IMR-90 (cell line): ENCODE results near the gene PLEKHF1. TPM values are rescaled to one million over a fixed set of nuclear protein-coding genes. Genes with fewer than 3 reads are reported as not detected.

ENCODE experiments used
- ATAC-seq: fragments of 200-7000 bp; cut with Tn5 transposase; 2 replicates; pipeline ENCODE4 v1.9.1; 2020; ENCODE audit warnings: low read depth, mild to moderate bottlenecking, moderate library complexity
- BruUV-seq: library from RNA; stranded (reverse); fragments of 400-500 nt; replicated peaks from 2 replicates; lab custom pipeline; 2021; lab: Mats Ljungman, UMichigan
- CTCF ChIA-PET: fragments of 300-600 bp; formaldehyde crosslinking; extraction: SDS; loops from one replicate; lab custom pipeline; 2021; ENCODE audit warnings: antibody characterized with exemption; lab: Yijun Ruan, JAX
- POLR2A ChIA-PET: fragments of 300-600 bp; sonication (Branson Sonifier 250); formaldehyde crosslinking; loops from one replicate; lab custom pipeline; 2022; ENCODE audit warnings: antibody characterized with exemption; ENCODE audit not compliant: unreplicated experiment; lab: Charles Lee
- DNase-seq: peaks from one replicate; pipeline ENCODE4 v3.0.0; 2013
- H2AFZ ChIP-seq: replicated peaks from 2 replicates; pipeline ENCODE3; 2013; ENCODE audit warnings: low read length, mild to moderate bottlenecking; ENCODE audit not compliant: poor library complexity
- H2AK5ac ChIP-seq: 2 replicates; pipeline ENCODE4 v1.6.1; 2013; ENCODE audit warnings: low read depth, low read length, inconsistent platforms
- H2AK9ac ChIP-seq: replicated peaks from 2 replicates; pipeline ENCODE3; 2013; ENCODE audit warnings: mild to moderate bottlenecking, low read depth, low read length, moderate library complexity; ENCODE audit not compliant: poor library complexity
- H2BK120ac ChIP-seq: 2 replicates; pipeline ENCODE4 v1.6.1; 2013; ENCODE audit warnings: low read depth, low read length, inconsistent platforms
- H2BK15ac ChIP-seq: 3 replicates; pipeline ENCODE4 v1.6.1; 2013; ENCODE audit warnings: low read depth, low read length, inconsistent platforms
- H2BK20ac ChIP-seq: 2 replicates; pipeline ENCODE4 v1.6.1; 2013; ENCODE audit warnings: low read depth, mild to moderate bottlenecking, inconsistent platforms, low read length, moderate library complexity
- H2BK5ac ChIP-seq: 2 replicates; pipeline ENCODE4 v1.6.1; 2013; ENCODE audit warnings: mild to moderate bottlenecking, low read depth, low read length, inconsistent platforms; ENCODE audit not compliant: poor library complexity, severe bottlenecking
- H3K14ac ChIP-seq: replicated peaks from 2 replicates; pipeline ENCODE4 v1.6.1; 2013; ENCODE audit warnings: low read depth, low read length, inconsistent platforms
- H3K18ac ChIP-seq: 2 replicates; pipeline ENCODE4 v1.6.1; 2013; ENCODE audit warnings: low read depth, low read length, control low read depth
- H3K23ac ChIP-seq: 2 replicates; pipeline ENCODE4 v1.6.1; 2013; ENCODE audit warnings: low read depth, low read length, inconsistent platforms
- H3K27ac ChIP-seq: 2 replicates; pipeline ENCODE4 v1.5.1; 2013; ENCODE audit warnings: mild to moderate bottlenecking, control low read depth, low read length; ENCODE audit not compliant: insufficient read depth
- H3K27me3 ChIP-seq: 2 replicates; pipeline ENCODE4 v1.6.1; 2013; ENCODE audit warnings: low read length; ENCODE audit not compliant: control insufficient read depth, insufficient read depth
- H3K36me3 ChIP-seq: 2 replicates; pipeline ENCODE4 v1.6.1; 2013; ENCODE audit warnings: low read length, mixed read lengths; ENCODE audit not compliant: control insufficient read depth, insufficient read depth
- H3K4ac ChIP-seq: 2 replicates; pipeline ENCODE4 v1.6.1; 2013; ENCODE audit warnings: low read depth, low read length, inconsistent platforms
- H3K4me1 ChIP-seq: 2 replicates; pipeline ENCODE4 v1.6.1; 2013; ENCODE audit warnings: low read length, mixed read lengths; ENCODE audit not compliant: control insufficient read depth, insufficient read depth
- H3K4me2 ChIP-seq: 2 replicates; pipeline ENCODE4 v1.6.1; 2013; ENCODE audit warnings: low read depth, mild to moderate bottlenecking, control low read depth, low read length, moderate library complexity
- H3K4me3 ChIP-seq: 2 replicates; pipeline ENCODE4 v1.5.1; 2013; ENCODE audit warnings: low read depth, mild to moderate bottlenecking, control low read depth, low read length, moderate library complexity; ENCODE audit not compliant: insufficient read depth
- H3K56ac ChIP-seq: 2 replicates; pipeline ENCODE4 v1.6.1; 2013; ENCODE audit warnings: low read length, inconsistent platforms; ENCODE audit not compliant: insufficient read depth; ENCODE audit errors: extremely low read depth
- H3K79me1 ChIP-seq, 2 experiments: 2 replicates each; pipeline ENCODE4 v1.6.1; 2013; ENCODE audit warnings: low read length in 2 of 2, inconsistent platforms in 1 of 2, low read depth in 1 of 2
- H3K9ac ChIP-seq: 2 replicates; pipeline ENCODE4 v1.6.1; 2013; ENCODE audit warnings: low read depth, low read length, control low read depth
- H3K9me1 ChIP-seq: 2 replicates; pipeline ENCODE4 v1.6.1; 2013; ENCODE audit warnings: low read length, inconsistent platforms; ENCODE audit not compliant: insufficient read depth
- H3K9me3 ChIP-seq: 2 replicates; pipeline ENCODE4 v1.6.1; 2013; ENCODE audit warnings: low read length; ENCODE audit not compliant: control insufficient read depth, insufficient read depth
- H4K20me1 ChIP-seq: 2 replicates; pipeline ENCODE4 v1.6.1; 2013; ENCODE audit warnings: low read length, inconsistent platforms; ENCODE audit not compliant: insufficient read depth
- H4K5ac ChIP-seq: 2 replicates; pipeline ENCODE4 v1.6.1; 2013; ENCODE audit warnings: mild to moderate bottlenecking, low read depth, low read length, control low read depth
- H4K8ac ChIP-seq, 2 experiments: 2 replicates each; pipeline ENCODE4 v1.6.1; 2013; ENCODE audit warnings: low read depth in 2 of 2, low read length in 2 of 2, control low read depth in 1 of 2, inconsistent platforms in 1 of 2
- H4K91ac ChIP-seq: 2 replicates; pipeline ENCODE4 v1.6.1; 2013; ENCODE audit warnings: low read depth, low read length, inconsistent platforms; ENCODE audit not compliant: insufficient read depth
- BHLHE40 ChIP-seq: fragments of 150-350 bp; IDR thresholded peaks from 2 replicates; pipeline ENCODE4 v1.6.1; 2016; ENCODE audit warnings: mild to moderate bottlenecking, low read depth, low read length
- CEBPB ChIP-seq: IDR thresholded peaks from 2 replicates; pipeline ENCODE4 v1.6.1; 2012; ENCODE audit warnings: low read depth, low read length, improper control_type of control experiment
- CHD1 ChIP-seq: IDR thresholded peaks from 2 replicates; pipeline ENCODE4 v1.6.1; 2012; ENCODE audit warnings: low read depth, low read length, improper control_type of control experiment
- CTCF ChIP-seq: conservative IDR thresholded peaks from 2 replicates; pipeline ENCODE4 v1.5.1; 2012; ENCODE audit warnings: mild to moderate bottlenecking, low read depth, low read length, improper control_type of control experiment
- ELK1 ChIP-seq: fragments of 150-350 bp; IDR thresholded peaks from 2 replicates; pipeline ENCODE4 v1.6.1; 2016; ENCODE audit warnings: low read depth, mild to moderate bottlenecking, low read length, moderate library complexity, borderline replicate concordance
- FOS ChIP-seq: fragments of 150-350 bp; IDR thresholded peaks from 2 replicates; pipeline ENCODE4 v1.6.1; 2016; ENCODE audit warnings: low read depth, low read length
- MAFK ChIP-seq: IDR thresholded peaks from 2 replicates; pipeline ENCODE4 v1.6.1; 2012; ENCODE audit warnings: low read depth, low read length, improper control_type of control experiment
- MAZ ChIP-seq: IDR thresholded peaks from 2 replicates; pipeline ENCODE4 v1.6.1; 2012; ENCODE audit warnings: low read depth, mild to moderate bottlenecking, low read length, improper control_type of control experiment, moderate library complexity, borderline replicate concordance
- MXI1 ChIP-seq: IDR thresholded peaks from 2 replicates; pipeline ENCODE4 v1.6.1; 2012; ENCODE audit warnings: low read depth, mild to moderate bottlenecking, low read length, moderate library complexity, borderline replicate concordance
- NFE2L2 ChIP-seq: fragments of 150-350 bp; IDR thresholded peaks from 2 replicates; pipeline ENCODE4 v1.6.1; 2016; ENCODE audit warnings: low read depth, mild to moderate bottlenecking, low read length
- POLR2A ChIP-seq: IDR thresholded peaks from 2 replicates; pipeline ENCODE4 v1.6.1; 2012; ENCODE audit warnings: mild to moderate bottlenecking, low read depth, low read length
- RAD21 ChIP-seq: IDR thresholded peaks from 2 replicates; pipeline ENCODE4 v1.6.1; 2012; ENCODE audit warnings: low read length, improper control_type of control experiment
- RCOR1 ChIP-seq: IDR thresholded peaks from 2 replicates; pipeline ENCODE4 v1.6.1; 2012; ENCODE audit warnings: mild to moderate bottlenecking, low read length, improper control_type of control experiment; ENCODE audit not compliant: insufficient replicate concordance
- RFX5 ChIP-seq: IDR thresholded peaks from 2 replicates; pipeline ENCODE4 v1.8.0; 2012; ENCODE audit warnings: low read depth, mild to moderate bottlenecking, low read length, moderate library complexity
- SMC3 ChIP-seq: fragments of 150-350 bp; IDR thresholded peaks from 2 replicates; pipeline ENCODE4 v1.6.1; 2016; ENCODE audit warnings: low read depth, mild to moderate bottlenecking, antibody characterized with exemption, low read length, moderate library complexity
- USF2 ChIP-seq: fragments of 150-350 bp; IDR thresholded peaks from 2 replicates; pipeline ENCODE4 v1.6.1; 2017; ENCODE audit warnings: mild to moderate bottlenecking, antibody characterized with exemption, low read length, low read depth
- WGBS, 2 experiments: methylation state at CpG; one replicate each; pipeline versions ENCODE4 v1.1.5 to v1.1.7; 2013; ENCODE audit warnings: missing lambda C conversion rate in 2 of 2; ENCODE audit not compliant: insufficient read length in 1 of 2; ENCODE audit errors: extremely low coverage in 2 of 2; 5-methylcytosine and 5-hydroxymethylcytosine counted together
- dilution Hi-C: fragments of 300-500 bp; cut with HindIII; formaldehyde crosslinking; loops from one replicate; pipeline ENCODE4 v1.14.3; 2018; ENCODE audit warnings: low sequenced_read_pairs; ENCODE audit not compliant: unreplicated experiment
- in situ Hi-C: fragments of 300-500 bp; cut with MboI; formaldehyde crosslinking; loops from 3 replicates; pipeline ENCODE4 v1.14.3; 2019; ENCODE audit warnings: low sequenced_read_pairs, inconsistent platforms, mixed read lengths
- intact Hi-C: fragments of 100-400 bp; cut with micrococcal nuclease; formaldehyde crosslinking; loops from 2 replicates; pipeline ENCODE4 v1.10.0; 2022
- polyA plus RNA-seq, 3 experiments: library from polyadenylated mRNA; depleted of rRNA; stranded (reverse); fragments of >200 nt; gene quantifications; 2 replicates each; pipeline ENCODE4 v1.2.3, GENCODE V29; 2012; ENCODE audit warnings: low replicate concordance in 1 of 3
- total RNA-seq: library from RNA; depleted of rRNA; stranded (reverse); fragments of >200 nt; gene quantifications from 2 replicates; pipeline ENCODE4 v1.2.3, GENCODE V29; 2012

Gene PLEKHF1
- total and polyA plus RNA-seq, 2 of the 4 experiments (the other 2 are of a cell fraction), result 5.0 to 6.6 TPM

DNA sequence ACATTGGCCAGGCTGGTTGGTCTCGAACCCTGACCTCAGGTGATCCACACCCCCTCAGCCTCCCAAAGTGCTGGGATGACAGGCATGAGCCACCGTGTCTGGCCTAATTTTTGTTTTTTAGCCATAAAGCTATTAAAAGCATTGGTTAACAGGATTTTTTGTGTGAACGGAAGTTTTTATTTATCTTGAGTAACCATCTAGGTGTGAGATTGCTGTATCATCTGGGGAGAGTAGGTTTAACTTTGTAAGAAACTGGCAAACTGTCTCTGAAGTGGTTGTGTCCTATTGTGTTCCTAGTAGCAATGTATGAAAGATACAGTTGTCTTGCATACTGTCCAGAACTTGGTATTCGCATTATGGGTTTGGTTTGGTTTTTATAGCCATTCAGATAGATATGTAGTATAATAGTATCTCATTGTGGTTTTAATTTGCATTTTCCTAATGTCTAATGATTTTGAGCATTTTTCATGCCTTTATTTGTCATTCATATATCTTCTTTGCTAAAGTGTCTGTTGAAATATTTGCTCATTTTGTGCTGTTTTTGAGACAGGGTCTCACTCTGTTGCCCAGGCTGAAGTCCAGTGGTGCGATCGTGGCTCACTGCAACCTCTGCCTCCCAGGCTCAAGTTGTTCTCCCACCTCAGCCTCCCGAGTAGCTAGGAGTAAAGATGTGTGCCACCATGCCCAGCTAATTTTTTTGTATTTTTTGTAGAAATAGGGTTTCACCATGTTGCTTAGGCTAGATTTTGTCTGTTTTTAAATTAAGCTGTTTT, 13.5 kb upstream of the PLEKHF1 start:
- Histone ChIP-seq H3K9me3 (no peaks in the 10 kb centered on the region), H3K27me3 (peaks cover 9% of the 10 kb centered on the region), H3K9ac (no peak overlapping the region), H2BK20ac (no peak overlapping the region), H2AK5ac (no peak overlapping the region), H2BK5ac (no peak overlapping the region), H4K91ac (no peak overlapping the region), H3K14ac (no peak overlapping the region), H3K27ac (no peak overlapping the region), H2AFZ (no peak overlapping the region), H2BK15ac (no peak overlapping the region), H3K18ac (no peak overlapping the region), H2BK120ac (no peak overlapping the region), H3K4me3 (no peak overlapping the region), H3K4me2 (no peak overlapping the region), H3K36me3 (no peaks in the 10 kb centered on the region), H3K4ac (no peak overlapping the region), H4K8ac (no peak overlapping the region), H3K9me1 (no peaks in the 10 kb centered on the region), H3K23ac (no peak overlapping the region), H2AK9ac (no peak overlapping the region), H3K4me1 (no peaks in the 10 kb centered on the region), H3K56ac (no peak overlapping the region), H3K79me1 (no peaks in the 10 kb centered on the region), H4K5ac (no peak overlapping the region), H4K20me1 (no peaks in the 10 kb centered on the region)
- no peak for DNase-seq
- POLR2A ChIA-PET, result no interaction called here
- no TSS peak for BruUV-seq
- CTCF ChIA-PET, result no interaction called here
- ATAC-seq, result no peak
- no peak for TF ChIP-seq POLR2A
- TF ChIP-seq ELK1, result no peak
- no peak for TF ChIP-seq CHD1
- no peak for TF ChIP-seq MAZ
- TF ChIP-seq MAFK, result no peak
- no peak for TF ChIP-seq RCOR1
- no peak for TF ChIP-seq NFE2L2
- TF ChIP-seq CTCF, result no peak
- no peak for TF ChIP-seq CEBPB
- TF ChIP-seq USF2, result no peak
- TF ChIP-seq RAD21, result no peak
- no peak for TF ChIP-seq RFX5
- no peak for TF ChIP-seq BHLHE40
- TF ChIP-seq MXI1, result no peak
- no peak for TF ChIP-seq FOS
- no peak for TF ChIP-seq SMC3
- WGBS, 2 experiments, result 80% methylated on average over 1 of the region's 7 CpGs; no CpG with 5 or more reads in 1 of the 2 experiments
- in situ Hi-C loops, result no loop called here
- intact Hi-C loops, result no loop called here
- dilution Hi-C loops, result no loop called here
